PFSK-1 (cell line): Measurements from ENCODE around the gene SIAH1.

ENCODE experiments used
- POLR2AphosphoS5 ChIP-seq: IDR thresholded peaks from 2 replicates; pipeline ENCODE4 v1.6.1; 2012; ENCODE audit warnings: low read depth, mild to moderate bottlenecking, control low read depth, low read length, moderate library complexity
- REST ChIP-seq, 2 experiments: IDR thresholded peaks; 2 replicates each; pipeline versions ENCODE4 v1.6.1 to v1.8.0; 2011 to 2012; ENCODE audit warnings: low read depth in 2 of 2, low read length in 2 of 2, control low read depth in 1 of 2, inconsistent platforms in 1 of 2, mild to moderate bottlenecking in 1 of 2, moderate library complexity in 1 of 2; ENCODE audit not compliant: insufficient read depth in 1 of 2

- TF ChIP-seq REST (IDR thresholded peaks at IDR 0.05; ENCODE audit: insufficient read depth in 1 of 2, low read depth in 2 of 2, low read length in 2 of 2) (no peak), POLR2AphosphoS5 (no peak)
Measured at GRCh38 chr16:48321317-48322036, 63.7 kb downstream of the SIAH1 start.
